WI38 (cell line): ENCODE data around the gene GRAP2.
"Not testable (repeated sequence)": the region's sequence is repeated elsewhere in the genome, so short reads cannot be mapped to it uniquely, and the experiment has no call there.

ENCODE experiments used
- H3K4me3 ChIP-seq: 2 replicates; pipeline ENCODE4 v1.5.1; 2011; ENCODE audit warnings: low read depth, mild to moderate bottlenecking, control low read depth, low read length
- CTCF ChIP-seq: IDR thresholded peaks from 2 replicates; pipeline ENCODE4 v1.5.1; 2012; ENCODE audit warnings: low read depth, mild to moderate bottlenecking, control low read depth, low read length

GRAP2 gene

DNA sequence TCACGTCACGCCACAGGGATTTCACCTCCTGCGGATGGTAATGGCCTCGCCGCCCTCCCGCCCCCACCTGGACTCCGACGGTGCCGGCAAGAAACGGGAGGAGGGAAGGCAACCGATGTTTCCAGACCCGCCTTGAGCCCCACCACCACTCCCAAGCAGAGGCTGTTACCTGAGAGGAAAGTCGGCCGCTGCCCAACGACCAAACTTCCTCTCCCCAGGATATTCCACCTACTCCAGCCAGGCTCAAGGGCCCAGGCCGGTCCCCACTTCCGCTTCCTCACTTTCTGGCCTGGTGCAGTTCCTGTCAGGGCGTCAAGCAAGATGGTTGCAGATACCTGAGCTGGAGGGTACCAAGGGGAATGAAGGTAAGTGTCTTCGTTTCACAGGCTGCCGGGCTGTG, 7.4 kb upstream of the GRAP2 start, which contains the start of gene ENTHD1:
ENTHD1 (minus strand) TSS at position 235 of the 400 bp plus-strand sequence. CDS start 6,012 bp downstream, outside the sequence.
- no peak within 1 kb of the TSS for H3K4me3 ChIP-seq
- no peak for TF ChIP-seq CTCF

- H3K4me3 ChIP-seq, result no peak overlapping the region
- no peak for TF ChIP-seq CTCF
Measured at GRCh38 chr22:39894554-39895092, 6.3 kb upstream of the GRAP2 start.

DNA sequence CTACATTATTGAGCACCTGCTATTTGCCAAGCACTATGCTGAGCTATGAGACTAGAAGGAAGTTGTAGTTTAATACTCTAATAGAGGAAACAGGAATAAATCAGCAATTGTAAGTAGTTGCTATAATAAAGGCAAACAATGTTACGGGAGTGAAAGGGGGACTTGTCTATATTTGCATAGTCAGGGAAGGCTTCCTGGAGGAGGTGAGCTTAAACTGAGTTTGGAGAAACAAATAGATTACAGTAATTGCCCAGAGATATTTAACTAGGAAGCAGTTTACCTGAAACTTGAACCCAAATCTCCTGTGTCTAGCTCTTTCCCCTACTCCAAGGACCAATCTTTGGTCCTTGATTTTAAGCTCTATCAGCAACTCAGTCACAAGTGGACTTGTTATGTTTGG, 5.2 kb upstream of the GRAP2 start:
- no peak overlapping the region for H3K4me3 ChIP-seq
- TF ChIP-seq CTCF, result no peak

- no peak overlapping the region for H3K4me3 ChIP-seq
- no peak for TF ChIP-seq CTCF
Measured at GRCh38 chr22:39896313-39896996, 4.4 kb upstream of the GRAP2 start.

DNA sequence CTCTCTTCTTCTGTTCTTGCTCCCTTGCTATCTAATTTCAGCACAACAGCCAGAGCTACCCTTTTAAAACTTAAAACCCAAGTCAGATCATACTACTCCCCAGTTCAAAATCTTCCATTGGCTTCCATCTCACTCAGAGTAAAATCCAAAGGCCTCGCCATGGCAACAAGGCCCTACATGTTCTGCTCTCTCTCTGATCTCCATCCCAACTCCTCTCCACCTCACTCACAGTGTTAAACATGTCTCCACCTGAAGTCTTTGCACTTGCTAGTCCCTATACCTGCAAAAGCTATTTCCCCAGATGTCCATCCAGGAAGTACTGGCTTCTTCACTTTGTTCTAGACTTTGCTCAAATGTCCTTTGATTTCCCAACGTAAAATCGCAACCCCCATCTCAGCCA, 3.0 kb upstream of the GRAP2 start:
- no peak overlapping the region for H3K4me3 ChIP-seq
- TF ChIP-seq CTCF, result no peak

DNA sequence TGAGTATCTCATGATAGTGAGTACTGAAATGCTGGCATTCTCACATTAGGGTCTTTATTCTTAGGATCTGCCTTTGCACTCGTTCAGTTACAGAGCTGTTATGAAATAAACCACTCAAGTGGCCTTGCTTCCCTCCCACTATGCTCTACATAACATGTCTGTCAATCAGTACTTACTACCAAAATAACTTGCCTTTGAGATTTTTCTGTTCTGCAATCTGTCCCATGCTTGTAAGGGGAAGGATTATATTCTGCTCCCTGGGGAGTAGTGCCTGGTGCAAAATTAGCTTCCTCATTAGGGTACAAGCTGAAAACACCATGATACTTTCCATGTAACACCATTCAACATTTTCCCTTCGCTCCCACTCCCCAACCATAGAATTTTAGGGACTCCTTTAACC, 1.9 kb upstream of the GRAP2 start:
- TF ChIP-seq CTCF, result no peak
- no peak overlapping the region for H3K4me3 ChIP-seq

DNA sequence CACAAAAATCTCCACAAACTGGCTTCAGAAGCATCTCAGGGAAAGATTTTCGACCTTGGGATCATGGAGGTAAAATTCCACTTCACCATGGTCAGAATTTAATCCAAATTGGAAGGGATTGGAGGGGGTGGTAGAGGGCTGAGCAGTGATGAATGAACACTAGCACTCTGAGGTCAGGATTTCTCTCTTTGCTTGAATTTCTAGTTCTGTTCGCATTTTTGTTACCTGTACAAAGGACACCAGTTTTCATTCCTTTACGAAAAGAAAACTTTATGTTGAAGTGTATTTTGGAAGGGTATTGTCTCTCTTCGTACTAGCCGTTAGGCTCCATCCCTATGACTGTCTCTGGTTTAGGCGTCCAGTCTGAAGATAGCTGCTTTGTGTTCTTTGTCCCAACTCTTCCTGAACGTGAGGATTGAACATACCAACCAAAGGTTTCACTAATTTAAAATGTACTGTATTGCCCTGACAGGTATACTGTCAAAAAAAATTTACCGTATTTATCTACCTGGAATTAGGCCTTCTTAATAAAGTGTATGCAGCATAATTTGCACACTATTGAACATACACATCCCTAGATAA, 772 bp downstream of the GRAP2 start:
- no peak overlapping the region for H3K4me3 ChIP-seq
- no peak for TF ChIP-seq CTCF

DNA sequence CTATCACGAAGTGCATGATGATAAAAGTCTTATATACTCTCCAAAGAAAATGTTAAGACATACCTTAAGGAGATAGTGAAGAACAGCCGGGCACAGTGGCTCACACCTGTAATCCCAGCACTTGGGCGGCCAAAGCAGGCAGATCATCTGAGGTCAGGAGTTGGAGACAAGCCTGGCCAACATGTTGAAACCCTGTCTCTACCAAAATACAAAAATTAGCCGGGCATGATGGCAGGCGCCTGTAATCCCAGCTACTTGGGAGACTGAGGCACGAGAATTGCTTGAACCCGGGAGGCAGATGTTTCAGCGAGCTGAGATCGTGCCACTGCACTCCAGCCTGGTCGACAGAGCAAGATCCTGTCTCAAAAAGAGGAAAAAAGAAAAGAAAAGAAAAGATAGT, 3.1 kb downstream of the GRAP2 start:
- not testable (repeated sequence) for H3K4me3 ChIP-seq
